Femur (tissue), 1 donor: ENCODE results near the gene PDP2.
"Not testable (repeated sequence)": the region's sequence is repeated elsewhere in the genome, so short reads cannot be mapped to it uniquely, and the experiment has no call there.

Experiments used
- DNase-seq: peaks from one replicate; pipeline ENCODE4 v3.0.0-alpha.2; 2017

PDP2 gene

DNA sequence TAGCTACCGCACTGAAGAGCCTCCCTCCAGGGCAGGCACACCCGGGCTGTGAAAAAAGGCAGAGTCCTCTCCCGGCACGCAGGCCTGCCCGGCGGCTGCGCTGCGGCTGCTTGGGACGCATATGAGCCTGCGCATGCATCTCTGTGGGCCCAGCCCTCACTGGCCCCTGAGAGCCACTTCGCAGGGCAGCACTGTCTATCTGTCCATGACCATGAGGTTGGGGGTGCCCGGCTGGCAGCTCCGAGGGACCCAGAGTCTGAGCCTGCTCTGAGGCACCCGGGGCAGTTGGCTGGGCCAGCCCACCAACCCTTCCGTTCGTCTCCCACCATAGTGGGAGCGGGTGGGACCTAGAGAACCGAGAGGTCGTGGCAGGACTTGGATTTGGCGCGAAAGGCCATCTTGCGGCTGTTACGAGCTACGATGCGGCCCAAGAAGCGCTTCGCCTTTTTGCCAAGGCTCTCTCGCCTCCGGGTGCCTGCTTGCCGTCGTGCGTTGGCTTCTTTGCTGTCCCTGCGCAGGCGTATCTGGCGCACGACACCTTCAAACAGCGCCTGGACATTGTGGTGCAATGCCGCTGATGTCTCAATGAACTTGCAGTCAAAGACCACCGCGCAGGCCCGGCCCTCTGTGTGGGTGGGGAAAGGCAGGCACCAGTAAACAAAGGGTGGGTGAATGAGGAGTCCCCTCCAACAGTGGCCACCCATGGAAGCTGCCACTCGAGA is 41.6 kb downstream of the PDP2 start:
- DNase-seq: no peak

DNA sequence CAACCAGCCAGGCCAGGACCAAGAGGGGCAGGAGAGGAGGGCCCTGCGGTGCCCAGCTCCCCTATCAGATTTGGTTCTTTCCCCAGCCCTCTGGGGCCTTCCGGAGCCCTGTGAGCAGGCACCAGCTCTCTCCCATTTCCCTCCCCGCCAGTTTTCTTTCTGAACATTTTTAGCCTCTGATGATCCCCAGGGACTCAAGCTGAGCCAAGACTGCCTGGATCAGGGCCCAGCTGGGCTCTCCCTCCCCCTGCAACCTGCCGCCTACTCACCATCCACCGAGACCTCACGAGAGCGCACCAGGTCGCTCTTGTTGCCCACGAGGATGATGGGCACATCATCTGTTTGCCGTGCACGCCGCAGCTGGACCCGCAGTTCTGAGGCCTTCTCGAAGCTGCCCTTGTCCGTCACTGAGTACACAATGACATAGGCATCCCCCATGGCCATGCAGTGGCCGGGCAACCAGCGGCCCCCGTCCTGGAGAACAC is 43.0 kb downstream of the PDP2 start:
- DNase-seq: no peak

DNA sequence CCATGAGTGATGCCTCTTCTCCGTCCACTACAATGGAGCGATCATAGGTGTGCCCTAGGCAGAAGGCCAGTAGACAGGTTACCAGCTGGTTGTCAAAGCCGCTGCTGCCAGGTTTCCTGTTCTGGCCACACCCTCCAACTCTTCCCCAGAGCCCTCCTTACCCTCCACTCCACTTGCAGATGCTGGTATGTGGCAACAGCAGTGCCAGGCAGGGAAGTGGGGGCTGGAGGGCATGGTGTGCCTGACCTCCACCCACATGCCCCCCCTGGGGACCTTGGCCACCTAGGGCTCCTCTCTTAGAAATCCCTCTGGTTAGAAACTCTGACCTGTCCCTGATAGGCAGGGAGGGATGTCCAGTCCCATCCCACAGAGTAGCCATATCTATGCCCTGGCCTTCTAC is 43.6 kb downstream of the PDP2 start:
- no peak for DNase-seq

DNA sequence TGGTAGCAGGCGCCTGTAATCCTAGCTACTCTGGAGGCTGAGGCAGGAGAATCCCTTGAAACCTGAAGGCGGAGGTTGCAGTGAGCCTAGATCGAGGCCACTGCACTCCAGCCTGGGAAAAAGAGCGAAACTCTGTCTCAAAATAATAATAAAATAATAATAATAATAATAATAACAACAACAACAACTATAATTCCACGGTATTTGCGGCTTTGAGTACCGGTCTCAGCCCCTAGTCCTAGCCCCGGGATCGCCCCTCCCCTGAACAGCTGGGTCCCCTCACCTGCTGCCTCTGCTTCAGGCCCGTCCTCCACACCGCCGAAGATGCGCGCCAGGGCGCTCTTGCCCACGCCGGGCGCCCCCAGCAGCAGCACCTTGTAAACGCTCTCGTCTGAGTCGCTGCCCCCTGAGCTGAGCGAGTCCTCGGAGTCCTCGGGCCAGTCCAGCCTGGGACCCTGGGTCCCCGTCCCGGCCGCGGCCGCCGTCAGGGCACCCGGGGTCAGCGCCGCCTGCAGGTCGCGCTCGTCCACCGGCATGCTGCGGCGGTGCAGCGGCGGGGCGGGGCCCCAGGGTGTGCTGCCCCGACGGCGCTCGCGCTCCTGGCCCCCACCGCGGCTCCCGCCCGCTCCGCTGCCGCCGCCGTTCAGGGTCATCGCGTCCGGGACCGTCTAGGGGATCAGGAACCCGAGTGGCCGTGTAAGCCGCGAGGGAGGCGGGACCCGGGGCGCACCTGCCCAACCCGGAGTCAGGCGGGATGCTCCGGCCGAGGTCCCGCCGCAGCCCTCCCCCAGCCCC is 44.4 kb downstream of the PDP2 start:
- DNase-seq: no peak

DNA sequence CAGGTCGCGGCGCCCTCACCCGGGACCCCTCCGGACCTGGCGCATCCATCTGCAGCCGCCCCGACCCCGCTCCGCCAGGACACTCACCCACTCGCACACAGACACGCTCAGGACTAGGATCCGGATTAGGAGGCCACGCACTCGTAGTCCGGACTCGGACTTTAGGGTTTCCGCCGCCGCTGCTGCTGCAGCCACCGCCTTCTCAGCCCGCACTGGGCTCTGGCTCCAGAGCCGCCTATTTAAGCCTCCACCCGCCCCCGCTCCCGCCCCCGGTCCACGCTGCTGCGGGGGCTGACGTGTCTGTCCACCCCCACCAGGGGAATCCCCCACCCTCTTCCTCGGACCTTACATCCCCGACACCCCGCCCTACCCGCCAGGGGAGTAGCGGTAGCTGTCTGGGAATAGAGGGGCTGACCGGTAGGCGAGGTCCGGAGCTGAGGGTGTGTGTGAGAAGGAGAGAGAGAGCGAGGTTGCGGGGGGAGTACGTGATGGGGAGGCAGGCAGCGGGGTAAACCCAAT is 45.1 kb downstream of the PDP2 start, which contains the start of gene RRAD:
RRAD (minus strand) TSS at position 214 of the 519 bp plus-strand sequence. CDS start 356 bp downstream, outside the sequence.
- no peak for DNase-seq

DNA sequence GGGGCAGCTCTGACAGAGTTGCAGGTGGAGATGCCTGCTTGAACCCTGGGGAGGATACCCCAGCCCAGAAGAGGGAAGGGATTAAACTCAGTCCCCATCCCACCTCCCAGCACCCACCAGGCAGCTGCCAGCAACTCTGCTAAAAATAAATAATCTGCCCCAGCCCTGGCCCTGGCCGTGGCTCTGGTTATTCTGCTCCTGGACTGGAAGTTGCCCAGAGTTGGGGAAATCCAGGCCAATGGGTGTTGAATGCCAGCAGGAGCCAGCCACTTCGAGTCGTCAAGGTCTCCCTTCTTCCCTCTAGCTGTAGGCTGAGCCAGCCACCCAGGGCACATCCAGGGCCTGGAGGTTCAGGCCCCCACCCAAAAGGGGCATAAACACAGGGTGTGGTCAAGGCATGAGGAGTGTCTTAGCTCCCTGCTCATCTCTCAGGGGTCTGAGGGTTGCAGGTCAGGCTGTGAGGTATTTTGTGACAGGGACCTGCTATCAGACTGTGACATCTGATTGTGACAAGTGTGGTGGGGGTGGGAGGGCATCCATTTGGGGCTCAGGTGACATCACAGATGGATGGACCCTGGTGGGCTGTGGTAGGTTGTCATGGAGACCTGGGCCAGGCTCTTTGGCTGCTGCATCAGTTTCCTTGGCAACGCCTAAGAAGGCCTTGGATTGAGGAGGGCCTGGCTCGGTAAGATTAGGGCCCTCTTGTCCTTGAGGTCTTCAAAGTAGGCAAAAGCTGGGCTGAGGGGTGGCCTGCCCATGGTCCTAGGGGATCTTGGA is 46.0 kb downstream of the PDP2 start:
- DNase-seq: no peak

DNA sequence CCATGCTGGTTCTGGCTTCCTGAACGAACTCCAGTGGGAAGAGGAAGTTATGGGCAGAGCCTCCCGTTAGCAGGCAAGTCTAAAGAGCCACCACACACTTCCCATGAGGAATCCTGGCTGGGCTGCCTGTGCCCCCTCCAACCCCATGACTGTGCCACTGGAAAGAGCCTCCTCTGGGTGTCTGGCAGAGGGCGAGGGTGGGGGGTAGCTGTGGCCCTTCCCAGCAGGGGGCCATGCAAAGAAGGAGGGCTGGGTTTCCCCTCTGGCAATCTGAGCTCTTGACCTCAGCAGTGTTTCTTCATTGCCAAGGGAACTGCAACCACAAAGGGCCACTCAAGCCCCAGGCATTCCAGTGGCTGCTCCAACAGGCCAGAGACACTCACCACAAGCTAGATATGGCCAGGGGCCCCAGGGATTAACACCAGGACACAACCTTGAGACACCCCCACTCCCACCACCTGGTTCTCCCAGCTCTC is 46.7 kb downstream of the PDP2 start:
- DNase-seq: peak; percentile 58

DNA sequence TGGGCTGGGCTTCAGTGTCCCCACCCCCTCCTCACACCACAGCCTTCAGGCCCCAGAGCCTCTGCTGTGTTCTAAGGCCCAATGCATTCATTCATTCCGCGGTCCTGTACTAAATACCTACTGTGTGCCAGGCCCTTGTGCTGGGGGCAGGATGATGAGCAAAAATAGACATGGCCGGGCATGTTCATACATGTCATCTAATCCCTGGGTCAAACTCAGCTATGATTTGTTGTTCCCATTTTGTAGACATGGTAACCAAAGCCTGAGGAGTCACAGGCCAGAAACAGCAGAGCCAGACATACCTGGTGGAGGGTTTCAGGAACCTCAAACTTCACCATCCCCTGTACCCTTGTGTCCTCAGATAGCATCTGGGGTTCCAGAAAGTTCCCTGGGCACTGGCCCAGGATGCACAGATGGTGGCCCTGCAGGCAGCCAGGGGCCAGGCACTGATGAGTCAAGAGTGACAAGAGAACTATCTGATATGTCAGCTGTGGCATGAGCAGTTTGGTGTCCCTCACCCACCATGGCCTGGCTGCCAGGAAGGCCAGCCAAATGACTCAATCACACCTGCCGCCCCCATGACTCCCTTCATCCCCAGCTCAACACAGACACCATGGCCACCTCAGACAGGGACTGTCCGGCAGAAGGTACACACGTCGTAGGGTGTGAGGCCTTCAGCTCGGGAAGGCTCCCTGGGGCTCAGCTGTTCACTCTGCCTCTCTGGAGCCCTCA is 47.8 kb downstream of the PDP2 start:
- peak; percentile 48 for DNase-seq

DNA sequence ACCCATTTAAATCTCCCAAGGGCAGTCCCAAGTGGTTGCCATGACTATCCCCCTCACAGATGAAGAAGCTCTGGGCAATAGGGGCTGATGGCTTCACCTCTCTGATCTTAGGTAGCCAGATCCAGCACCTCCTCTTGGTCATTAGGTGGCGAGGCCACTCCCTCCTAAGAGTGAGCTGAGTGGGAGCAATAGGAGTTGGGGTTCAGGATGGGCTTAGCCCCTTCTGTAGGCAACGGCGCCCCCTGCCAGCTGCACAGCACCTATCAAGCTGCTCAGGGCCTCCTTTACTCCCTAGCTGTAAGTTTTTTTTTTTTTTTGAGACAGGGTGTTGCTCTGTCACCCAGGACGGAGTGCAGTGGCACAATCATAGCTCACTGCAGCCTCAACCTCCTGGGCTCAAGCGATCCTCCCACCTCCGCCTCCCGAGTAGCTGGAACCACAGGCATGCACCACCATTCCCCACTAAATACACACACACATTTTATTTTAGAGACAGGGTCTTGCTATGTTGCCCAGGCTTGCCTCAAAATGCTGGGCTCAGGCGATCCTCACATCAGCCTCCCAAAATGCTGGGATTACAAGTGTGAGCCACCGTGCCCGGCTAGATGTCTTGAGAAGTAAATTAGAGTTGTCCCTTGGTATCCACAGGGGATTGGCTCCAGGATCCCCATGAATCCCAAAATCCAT is 48.5 kb downstream of the PDP2 start:
- DNase-seq: no peak

DNA sequence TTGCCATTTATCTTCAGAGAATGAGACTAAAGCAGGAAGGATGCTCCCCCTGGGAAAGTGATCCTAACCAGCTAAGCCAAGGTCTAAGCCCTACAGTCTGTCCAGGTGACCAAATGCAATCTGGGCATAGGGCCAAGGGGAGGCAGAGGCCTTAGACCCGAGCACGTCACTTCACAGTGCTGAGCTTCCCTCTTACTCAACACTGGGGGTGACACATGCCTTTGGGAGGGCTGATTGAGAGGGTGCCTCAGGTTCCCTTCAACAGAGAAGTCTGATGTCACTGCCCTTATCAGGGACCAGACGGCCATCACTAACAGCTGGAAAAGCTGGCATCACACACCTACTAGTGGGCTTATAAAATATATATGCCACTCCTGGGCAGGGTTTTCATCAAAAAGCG is 49.9 kb downstream of the PDP2 start:
- DNase-seq: no peak

DNA sequence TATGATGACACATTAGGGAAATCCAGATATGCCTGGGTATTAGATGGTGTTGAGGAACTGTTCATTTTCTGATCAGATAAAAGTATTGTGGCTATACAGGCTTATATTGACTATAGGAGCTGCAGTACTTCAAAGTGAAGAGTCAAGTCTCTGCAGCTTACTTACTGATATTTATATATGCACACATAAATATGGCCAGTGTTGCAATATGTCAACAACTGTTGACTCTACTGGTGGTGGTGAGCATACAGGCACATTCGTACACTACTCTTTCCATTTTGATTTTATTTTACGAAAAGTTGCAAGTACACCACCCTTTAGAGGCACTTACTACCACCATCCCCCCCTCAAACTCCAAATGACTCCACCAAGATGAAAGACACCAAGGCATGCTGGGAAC is 51.4 kb downstream of the PDP2 start:
- no peak for DNase-seq

DNA sequence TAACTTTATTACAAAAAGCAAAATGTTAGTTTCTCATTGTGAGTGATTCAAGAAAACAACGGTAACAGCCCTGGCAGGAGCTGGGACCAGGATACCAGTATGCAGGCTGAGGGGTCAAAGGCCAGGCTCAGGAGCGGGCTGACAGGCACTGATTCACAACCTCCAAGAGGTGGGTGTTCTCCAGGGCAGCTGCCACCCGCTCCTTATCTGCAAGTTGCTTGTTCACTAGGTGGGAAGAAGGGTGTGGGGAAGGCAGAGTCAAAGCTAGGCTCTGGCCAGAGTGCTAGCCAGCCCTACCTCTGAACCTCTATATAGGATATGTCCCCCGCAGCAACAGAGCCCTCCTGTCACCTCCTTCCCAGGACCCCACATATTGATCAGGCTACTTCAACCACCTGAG is 51.8 kb downstream of the PDP2 start:
- DNase-seq: no peak

DNA sequence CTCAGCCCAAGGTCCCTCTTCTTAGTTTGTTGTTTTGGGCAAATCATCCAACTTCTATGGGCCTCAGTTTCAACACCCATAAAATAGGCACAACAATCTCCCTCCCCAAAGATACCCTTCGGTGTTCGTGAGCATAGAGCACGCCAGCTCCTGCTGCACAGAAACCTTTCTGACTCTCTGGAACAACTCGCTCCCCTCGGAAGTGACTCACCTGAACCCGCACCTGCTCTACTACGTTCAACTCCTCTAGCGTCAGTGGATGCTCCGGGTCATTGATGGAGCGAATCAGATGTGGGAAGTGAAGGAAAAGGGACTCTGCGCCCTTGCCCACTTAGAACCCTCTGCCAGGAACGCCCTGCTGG is 53.4 kb downstream of the PDP2 start:
- no peak for DNase-seq

DNA sequence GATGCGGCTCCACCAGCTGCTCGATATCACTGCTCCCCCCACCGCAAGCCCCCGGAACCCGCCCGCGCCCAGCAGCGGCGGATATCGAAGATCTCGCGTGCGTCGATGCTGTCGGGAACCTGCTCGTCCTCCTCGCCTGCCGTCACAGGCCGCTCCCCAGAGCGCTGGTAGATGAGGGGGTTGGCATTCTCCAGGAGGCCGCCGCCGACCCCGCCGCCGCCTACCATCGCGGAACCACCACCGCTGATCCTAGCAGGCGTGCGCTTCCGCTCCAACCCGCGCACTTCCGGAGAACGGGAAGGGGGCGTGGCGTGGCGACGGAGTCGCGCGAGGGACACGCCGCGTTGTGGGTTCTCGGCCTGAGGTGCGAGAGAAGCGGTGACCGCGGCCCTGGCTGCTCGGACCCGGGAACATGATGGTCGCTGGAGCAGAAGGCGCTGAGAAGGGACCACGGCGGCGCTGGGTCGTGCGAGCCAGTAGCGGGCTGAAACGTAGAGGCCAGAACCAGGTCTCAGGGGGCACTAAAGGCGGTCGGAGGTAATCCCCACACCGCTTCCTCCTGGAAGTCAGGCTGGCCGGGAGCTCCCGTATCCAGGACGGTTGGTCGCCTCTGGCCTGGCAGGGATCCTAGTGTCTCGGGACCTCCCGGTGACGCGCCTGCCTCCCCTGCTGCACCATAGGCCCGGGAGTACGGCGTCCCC is 54.0 kb downstream of the PDP2 start, which contains the start of gene CIAO2B:
CIAO2B (minus strand) TSS at position 265 of the 701 bp plus-strand sequence; CDS start at position 227, 38 bp downstream.
- DNase-seq: peak; percentile 94

DNA sequence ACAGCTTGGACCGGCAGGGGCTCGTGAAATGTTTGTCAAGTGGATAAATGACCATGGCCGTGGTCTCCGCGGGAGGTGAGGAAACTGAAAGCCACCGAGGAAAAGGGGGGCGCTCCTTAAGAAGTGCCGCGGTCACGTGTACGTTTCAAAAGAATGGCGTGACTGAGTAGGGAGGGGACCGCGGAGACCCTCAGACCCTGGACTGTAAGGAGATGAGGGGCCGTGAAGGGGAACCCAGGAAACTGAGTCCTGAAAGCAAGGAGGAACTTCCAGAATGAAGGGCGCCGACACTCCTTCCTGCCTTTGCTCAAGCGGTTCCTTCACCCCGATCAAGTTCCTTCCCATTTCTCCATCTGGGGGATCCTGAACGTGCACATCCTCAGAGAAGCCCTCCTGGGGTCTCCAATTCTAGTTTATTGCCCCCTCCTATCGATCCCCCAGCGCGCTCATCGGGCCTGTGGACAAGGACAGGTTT is 54.6 kb downstream of the PDP2 start:
- DNase-seq: not testable (repeated sequence)

DNA sequence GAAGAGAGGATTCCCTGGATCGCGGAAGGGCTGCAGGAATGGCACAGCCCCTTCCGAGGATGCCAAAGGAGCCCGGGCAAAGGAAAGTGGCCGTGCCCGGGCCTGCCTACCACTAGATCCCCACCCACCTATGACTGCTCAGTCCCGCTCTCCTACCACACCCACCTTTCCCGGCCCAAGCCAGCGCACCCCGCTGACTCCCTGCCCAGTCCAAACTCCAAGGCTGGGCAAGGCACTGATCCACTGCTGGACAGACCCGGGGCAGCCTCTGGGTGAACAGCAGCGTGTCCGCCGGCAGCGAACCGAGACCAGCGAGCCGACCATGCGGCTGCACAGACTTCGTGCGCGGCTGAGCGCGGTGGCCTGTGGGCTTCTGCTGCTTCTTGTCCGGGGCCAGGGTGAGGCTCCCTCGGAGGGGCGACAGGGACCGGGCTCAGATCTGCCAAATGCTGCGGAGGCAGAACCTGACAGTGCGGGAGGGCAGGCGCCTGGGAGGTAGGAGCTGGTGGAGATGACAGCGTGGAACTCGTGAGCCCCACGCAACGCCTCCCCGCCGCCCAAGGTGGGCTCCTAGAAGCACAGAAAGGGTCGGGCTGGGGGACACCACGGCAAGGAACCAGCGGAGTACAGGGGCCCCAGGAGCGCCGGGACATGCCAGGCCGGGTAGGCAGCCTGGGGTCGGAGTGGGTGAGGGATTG is 55.1 kb downstream of the PDP2 start, which contains the start of gene CES2:
CES2 (plus strand) TSS at position 203 of the 698 bp plus-strand sequence; CDS start at position 323, 120 bp downstream.
- peak; percentile 48 for DNase-seq

DNA sequence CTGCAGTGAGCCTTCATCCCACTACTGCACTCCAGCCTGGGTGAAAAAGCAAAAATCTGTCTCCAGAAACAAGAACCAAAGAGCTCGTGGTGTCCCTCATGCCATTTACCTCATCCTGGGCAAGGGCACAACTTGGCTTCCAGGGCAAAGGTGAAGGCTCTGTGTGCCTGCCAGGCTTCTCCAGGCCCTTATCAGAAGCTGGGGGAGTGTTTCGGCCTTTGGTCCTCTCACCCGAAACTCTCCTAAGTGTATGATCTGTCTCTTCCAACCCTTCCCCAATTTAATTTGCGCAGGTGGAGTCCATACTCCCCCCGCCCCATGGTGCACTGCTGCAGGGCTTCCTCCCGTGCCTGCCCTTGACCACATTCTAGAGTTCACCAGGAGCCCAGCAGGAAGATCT is 56.1 kb downstream of the PDP2 start:
- DNase-seq: no peak

DNA sequence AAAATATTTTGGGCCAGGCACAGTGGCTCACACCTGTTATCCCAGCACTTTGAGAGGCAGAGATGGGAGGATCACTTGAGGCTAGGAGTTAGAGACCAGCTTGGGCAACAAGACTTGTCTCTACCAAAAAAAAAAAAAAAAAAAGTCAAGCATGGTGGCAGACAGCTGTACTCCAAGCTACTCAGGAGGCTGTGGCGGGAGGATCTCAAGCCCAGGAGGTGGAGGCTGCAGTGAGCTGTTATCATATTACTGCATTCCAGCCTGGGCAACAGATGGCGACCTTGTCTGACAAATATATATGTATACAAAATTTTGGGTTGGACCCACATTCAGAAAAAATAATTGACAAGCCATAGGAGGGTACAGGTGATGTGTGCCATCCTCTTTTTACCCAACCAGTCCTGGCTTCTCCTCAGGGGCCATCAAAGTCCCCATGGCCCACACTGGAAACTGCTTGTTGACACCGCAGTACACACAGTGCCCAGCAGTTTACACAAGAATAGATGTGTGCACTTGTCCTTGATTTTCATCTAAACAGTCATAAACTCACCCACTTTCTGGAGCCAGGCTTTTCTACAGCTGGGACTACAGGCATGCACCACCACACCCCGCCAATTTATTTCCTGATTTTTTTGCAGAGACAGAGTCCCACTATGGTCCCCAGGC is 56.7 kb downstream of the PDP2 start:
- no peak for DNase-seq

DNA sequence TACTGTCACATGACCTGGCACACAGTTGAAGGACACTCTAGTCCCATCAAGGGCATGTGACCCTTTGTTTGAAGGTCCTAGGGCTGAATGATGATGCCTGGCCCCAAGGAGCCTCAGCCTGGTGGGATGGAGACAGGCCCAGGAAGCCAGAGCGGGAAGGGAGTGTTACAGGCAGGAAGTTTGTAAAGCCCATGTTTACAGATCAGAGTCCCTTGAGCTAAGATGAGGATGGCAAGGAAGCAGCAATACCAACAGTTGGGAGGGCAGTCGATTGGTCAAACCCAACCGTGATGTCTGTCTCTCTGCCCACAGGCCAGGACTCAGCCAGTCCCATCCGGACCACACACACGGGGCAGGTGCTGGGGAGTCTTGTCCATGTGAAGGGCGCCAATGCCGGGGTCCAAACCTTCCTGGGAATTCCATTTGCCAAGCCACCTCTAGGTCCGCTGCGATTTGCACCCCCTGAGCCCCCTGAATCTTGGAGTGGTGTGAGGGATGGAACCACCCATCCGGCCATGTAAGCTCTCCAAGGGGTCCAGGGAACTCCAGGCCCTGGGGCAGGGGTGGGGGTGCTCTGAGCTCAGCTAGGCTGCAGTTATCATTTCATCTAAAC is 57.5 kb downstream of the PDP2 start:
- no peak for DNase-seq
